Esophagus mucosa (tissue), 1 donor: Measurements from ENCODE around the gene DNAH11. TPM values are rescaled to one million over a fixed set of nuclear protein-coding genes. Genes with fewer than 3 reads are reported as not detected.
A peak's percentile ranks its signal among the peaks of the same experiment; 100 is the strongest.

Experiments
- ATAC-seq: fragments of 200-7000 bp; cut with Tn5 transposase; one replicate; pipeline ENCODE4 v1.9.1; 2020
- total RNA-seq: library from RNA; stranded (reverse); gene quantifications from one replicate; pipeline ENCODE4 v1.2.4, GENCODE V29; 2023
- donor health status: DM: yes; HTN: yes; CAD: no.

The DNAH11 gene
- total RNA-seq, 1 donor from 2014 or later = 1.1 TPM

GRCh38 chr7:21938463-21938862, 395.6 kb downstream of the DNAH11 start:
- ATAC-seq = no peak

GRCh38 chr7:21939136-21939857, 396.5 kb downstream of the DNAH11 start:
- peak; percentile 60 for ATAC-seq

- no peak for ATAC-seq
These were observed 397.1 kb downstream of the DNAH11 start for GRCh38 chr7:21939858-21940372.

- no peak for ATAC-seq
These were observed 398.8 kb downstream of the DNAH11 start for GRCh38 chr7:21941611-21942141.

DNA sequence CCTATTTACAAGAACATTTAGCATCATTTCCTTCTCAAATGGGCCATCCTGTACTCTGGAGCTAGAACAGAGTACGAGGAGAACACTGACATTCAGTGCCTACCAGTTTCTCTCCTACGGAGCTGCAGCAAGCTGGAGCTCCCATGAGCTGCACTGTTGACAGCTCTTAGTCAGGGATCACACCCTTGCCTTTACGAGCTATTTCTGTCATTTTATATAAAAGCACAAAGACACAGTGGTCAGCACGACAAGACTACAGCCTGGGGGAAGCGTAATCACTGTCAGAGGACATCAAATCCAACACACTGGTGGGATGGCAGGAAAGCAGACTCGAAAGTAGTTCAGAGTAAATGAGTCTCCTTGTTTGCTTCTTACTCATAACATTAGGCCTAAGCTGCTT, 400.1 kb downstream of the DNAH11 start:
- ATAC-seq = no peak

GRCh38 chr7:21943436-21943835, 400.6 kb downstream of the DNAH11 start:
- no peak for ATAC-seq

- ATAC-seq = peak; percentile 40
These were observed 402.0 kb downstream of the DNAH11 start for GRCh38 chr7:21944616-21945453.

GRCh38 chr7:21945454-21946221, 402.8 kb downstream of the DNAH11 start, which contains the start of gene CDCA7L:
Gene CDCA7L (minus strand): TSS chr7:21945899. CDS start chr7:21945804, 95 bp downstream.
- ATAC-seq = peak; percentile 91

GRCh38 chr7:21946222-21946709, 403.4 kb downstream of the DNAH11 start:
- no peak for ATAC-seq

- ATAC-seq = no peak
These were observed 404.2 kb downstream of the DNAH11 start for GRCh38 chr7:21947056-21947455.

DNA sequence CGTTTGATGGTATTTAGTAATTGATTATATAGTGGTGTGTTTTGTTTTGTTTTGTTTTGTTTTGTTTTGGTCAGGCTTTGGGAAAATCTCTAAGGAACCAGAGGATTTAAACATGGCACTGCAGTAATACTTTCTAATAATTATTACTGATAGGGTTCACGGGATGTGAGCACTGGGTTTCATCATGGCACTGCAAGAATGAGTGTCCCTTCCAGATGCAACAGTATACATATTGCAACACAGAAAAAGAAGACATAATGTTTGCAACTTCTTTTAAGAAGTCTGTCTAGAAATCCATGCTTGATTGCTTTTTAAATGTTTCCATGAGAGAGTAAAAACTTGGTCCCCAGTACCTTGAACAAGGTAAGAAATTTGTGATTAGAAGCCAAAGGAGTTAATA, 405.1 kb downstream of the DNAH11 start:
- no peak for ATAC-seq

GRCh38 chr7:21948364-21948763, 405.5 kb downstream of the DNAH11 start:
- no peak for ATAC-seq

DNA sequence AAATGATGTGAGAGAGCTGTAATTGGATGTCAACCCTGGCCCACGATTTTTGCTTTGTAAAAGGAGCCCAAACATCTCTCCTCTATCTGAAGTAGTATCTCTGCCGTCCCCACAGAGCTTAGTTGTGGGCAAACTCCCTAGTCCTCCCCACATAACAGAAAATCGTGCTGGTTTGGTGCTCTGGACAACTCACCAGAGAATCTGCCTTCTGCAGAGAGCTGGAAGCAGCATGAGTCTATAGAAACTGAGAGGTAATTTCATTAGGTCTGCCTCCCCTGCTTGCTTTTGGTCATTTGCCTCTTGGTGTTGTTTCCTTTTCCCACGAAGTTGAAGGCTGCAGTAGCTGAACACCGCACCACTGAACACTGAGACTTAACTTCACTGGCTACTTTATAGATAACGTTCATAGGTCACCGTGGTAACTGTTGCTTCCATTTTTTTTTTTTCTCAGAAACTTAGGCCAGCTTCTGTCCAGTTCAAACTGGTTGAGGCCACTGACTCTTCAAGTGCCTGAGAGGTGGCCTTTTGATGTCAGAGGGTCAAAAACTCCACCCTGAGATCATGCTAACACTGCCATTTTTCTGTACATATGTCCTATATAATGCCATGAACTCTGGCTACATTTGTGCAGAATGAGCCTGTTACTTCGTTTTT, 406.2 kb downstream of the DNAH11 start:
- ATAC-seq = no peak

Other genes starting within 250 kb of the DNAH11 start
- 2.6 TPM for gene SP4, start 115.0 kb upstream of the DNAH11 start, total RNA-seq